Kidney epithelial cell (primary cell): ENCODE results near the gene TMEM45A. TPM values are rescaled to one million over a fixed set of nuclear protein-coding genes. Genes with fewer than 3 reads are reported as not detected.
"Not testable (repeated sequence)": the region's sequence is repeated elsewhere in the genome, so short reads cannot be mapped to it uniquely, and the experiment has no call there.

Experiments
- DNase-seq: peaks from one replicate; pipeline ENCODE4 v3.0.0-alpha.2; 2010; ENCODE audit warnings: low read depth
- H3K27me3 ChIP-seq: 2 replicates; pipeline ENCODE4 v1.6.0; 2011; ENCODE audit warnings: low read length; ENCODE audit not compliant: control insufficient read depth, insufficient read depth
- H3K36me3 ChIP-seq: 2 replicates; pipeline ENCODE4 v1.5.1; 2011; ENCODE audit warnings: low read length; ENCODE audit not compliant: control insufficient read depth, insufficient read depth
- H3K4me3 ChIP-seq: 2 replicates; pipeline ENCODE4 v1.5.1; 2011; ENCODE audit warnings: low read depth, mild to moderate bottlenecking, control low read depth, low read length
- CTCF ChIP-seq: IDR thresholded peaks from 2 replicates; pipeline ENCODE4 v1.5.1; 2011; ENCODE audit warnings: mild to moderate bottlenecking, moderate library complexity, low read length, control low read depth, inconsistent platforms; ENCODE audit not compliant: insufficient read depth, poor library complexity, severe bottlenecking
- total RNA-seq: library from RNA; depleted of rRNA; stranded (reverse); fragments of >200 nt; gene quantifications from 2 replicates; pipeline ENCODE4 v1.2.3, GENCODE V29; 2015

Gene TMEM45A
- total RNA-seq, 1 donor from 2014 or later = 10.2 TPM

GRCh38 chr3:100577382-100578008 lies 85.1 kb downstream of the TMEM45A start:
- Histone ChIP-seq H3K27me3 (no peaks in the 10 kb centered on the region), H3K4me3 (no peak overlapping the region), H3K36me3 (no peaks in the 10 kb centered on the region)
- no peak for TF ChIP-seq CTCF
- no peak for DNase-seq

- TF ChIP-seq CTCF = no peak
- H3K36me3 ChIP-seq = no peaks in the 10 kb centered on the region
- no peaks in the 10 kb centered on the region for H3K27me3 ChIP-seq
- DNase-seq = no peak
- H3K4me3 ChIP-seq = no peak overlapping the region
Observed at GRCh38 chr3:100578646-100579045, 86.2 kb downstream of the TMEM45A start.

GRCh38 chr3:100580147-100580546 lies 87.7 kb downstream of the TMEM45A start:
- no peak for TF ChIP-seq CTCF
- Histone ChIP-seq H3K27me3 (no peaks in the 10 kb centered on the region), H3K36me3 (no peaks in the 10 kb centered on the region), H3K4me3 (no peak overlapping the region)
- DNase-seq = no peak

GRCh38 chr3:100581650-100582049 lies 89.2 kb downstream of the TMEM45A start:
- Histone ChIP-seq H3K36me3 (no peaks in the 10 kb centered on the region), H3K27me3 (no peaks in the 10 kb centered on the region), H3K4me3 (no peak overlapping the region)
- DNase-seq = no peak
- no peak for TF ChIP-seq CTCF

- not testable (repeated sequence) for H3K36me3 ChIP-seq, DNase-seq, H3K27me3 ChIP-seq, H3K4me3 ChIP-seq
Observed at GRCh38 chr3:100582157-100582556, 89.7 kb downstream of the TMEM45A start.

GRCh38 chr3:100584101-100584660 lies 91.8 kb downstream of the TMEM45A start:
- Histone ChIP-seq H3K36me3 (no peaks in the 10 kb centered on the region), H3K4me3 (no peak overlapping the region), H3K27me3 (no peaks in the 10 kb centered on the region)
- no peak for DNase-seq
- TF ChIP-seq CTCF = no peak
